SH-SY5Y (cell line): Measurements from ENCODE around the gene APOL1.

Experiments
- GATA2 ChIP-seq: IDR thresholded peaks from 2 replicates; pipeline ENCODE4 v1.6.1; 2011; ENCODE audit warnings: mild to moderate bottlenecking, low read depth, low read length
- GATA3 ChIP-seq: IDR thresholded peaks from 2 replicates; pipeline ENCODE4 v1.6.1; 2011; ENCODE audit warnings: low read depth, mild to moderate bottlenecking, low read length, moderate library complexity

GRCh38 chr22:36221799-36222751 lies 30.9 kb upstream of the APOL1 start:
- TF ChIP-seq GATA2 = no peak
- TF ChIP-seq GATA3 = no peak
